SK-N-MC (cell line): ENCODE results near the gene CRAT.

Experiments
- EZH2 ChIP-seq: fragments of 200-600 bp; sonication (generic); IDR thresholded peaks from one replicate; pipeline ENCODE4 v1.6.1; 2017; ENCODE audit warnings: antibody characterized with exemption
- FOXP2 ChIP-seq: optimal IDR thresholded peaks from 2 replicates; pipeline ENCODE3; 2011; ENCODE audit warnings: mild to moderate bottlenecking, moderate library complexity; ENCODE audit not compliant: insufficient read depth; ENCODE audit errors: extremely low read length, control extremely low read depth
- POLR2AphosphoS5 ChIP-seq: IDR thresholded peaks from 2 replicates; pipeline ENCODE4 v1.6.1; 2012; ENCODE audit warnings: mild to moderate bottlenecking, low read depth, low read length, borderline replicate concordance

GRCh38 chr9:129060991-129061390 lies 49.6 kb downstream of the CRAT start:
- no peak for TF ChIP-seq EZH2
- no peak for TF ChIP-seq POLR2AphosphoS5
- no peak for TF ChIP-seq FOXP2
